Brain pericyte (primary cell): ENCODE measurements around the gene ZEB2.

ENCODE experiments used
- DNase-seq: peaks from one replicate; pipeline ENCODE4 v3.0.0-alpha.2; 2012; ENCODE audit warnings: low read depth, low spot score

ZEB2 gene

GRCh38 chr2:144496092-144496976 is 23.6 kb downstream of the ZEB2 start:
- no peak for DNase-seq

DNA sequence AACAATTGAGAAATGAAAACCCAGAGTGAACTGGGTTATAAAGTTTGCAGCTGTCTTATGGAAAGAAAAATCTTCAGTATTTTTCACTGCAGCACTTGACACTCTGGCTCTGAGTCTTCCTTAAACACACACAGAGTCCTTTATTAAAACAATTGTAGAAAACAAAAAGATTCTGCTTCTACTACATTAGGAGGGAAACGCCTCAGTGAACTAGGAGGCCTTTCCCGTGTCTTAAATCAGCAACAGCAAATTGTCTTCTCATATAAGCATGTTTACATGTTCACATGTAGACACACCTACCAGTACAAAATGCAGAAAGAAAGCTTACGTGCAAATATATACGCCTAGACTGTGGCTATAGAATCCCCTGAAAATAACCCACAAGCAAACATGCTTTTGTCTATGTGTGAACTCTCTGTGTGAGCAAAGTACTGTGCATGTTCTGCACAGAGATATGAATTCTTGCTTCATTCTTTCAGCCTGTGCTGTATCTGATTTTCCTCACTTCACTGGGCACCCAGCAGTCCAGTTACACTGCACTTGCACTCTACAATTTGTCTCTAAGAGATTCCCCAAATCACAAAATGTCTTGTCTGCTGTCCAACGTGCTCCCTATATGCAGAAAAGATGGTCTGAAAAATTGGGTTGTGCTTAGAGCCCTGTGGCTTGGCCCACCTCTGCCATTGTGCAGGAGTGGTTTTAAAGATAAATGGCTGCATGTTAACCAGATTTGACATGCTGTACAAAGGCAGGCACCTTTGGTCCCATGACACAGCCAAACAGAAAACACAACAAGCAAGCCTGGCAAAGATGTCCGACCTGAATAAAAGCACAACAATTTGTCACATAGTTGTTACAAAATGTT is 24.5 kb downstream of the ZEB2 start:
- no peak for DNase-seq

GRCh38 chr2:144493027-144493809 is 26.7 kb downstream of the ZEB2 start:
- no peak for DNase-seq

- no peak for DNase-seq
Measured at GRCh38 chr2:144490857-144491256, 29.1 kb downstream of the ZEB2 start.

GRCh38 chr2:144490017-144490416 is 29.9 kb downstream of the ZEB2 start:
- no peak for DNase-seq

DNA sequence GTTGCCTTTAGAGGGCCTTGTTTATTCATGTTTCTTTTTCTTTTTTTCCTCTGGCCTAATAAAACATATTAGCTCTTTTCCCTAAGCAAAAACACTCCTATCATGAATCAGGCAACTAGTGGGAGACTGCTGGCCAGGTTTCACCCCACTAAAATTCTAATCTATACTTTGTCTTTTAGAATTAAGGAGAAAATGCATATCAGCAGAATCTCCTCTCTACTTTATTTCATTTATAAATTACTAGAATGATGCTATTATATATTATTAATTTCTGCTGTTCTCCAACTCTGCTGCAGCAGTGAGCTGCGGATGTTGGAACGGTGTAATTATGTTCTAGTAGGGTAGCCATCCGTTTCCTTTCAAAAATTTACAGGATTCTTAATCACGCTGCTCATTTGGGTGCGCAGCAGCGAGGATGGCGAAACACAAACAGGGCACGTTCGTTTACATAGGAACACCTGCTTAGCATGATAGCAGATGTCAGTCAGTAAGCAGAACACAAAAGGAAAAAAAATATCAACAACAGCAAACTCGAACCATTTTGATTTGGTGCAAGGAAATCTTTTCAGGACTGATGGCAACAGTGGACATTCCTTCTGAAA is 30.5 kb downstream of the ZEB2 start:
- DNase-seq: no peak

DNA sequence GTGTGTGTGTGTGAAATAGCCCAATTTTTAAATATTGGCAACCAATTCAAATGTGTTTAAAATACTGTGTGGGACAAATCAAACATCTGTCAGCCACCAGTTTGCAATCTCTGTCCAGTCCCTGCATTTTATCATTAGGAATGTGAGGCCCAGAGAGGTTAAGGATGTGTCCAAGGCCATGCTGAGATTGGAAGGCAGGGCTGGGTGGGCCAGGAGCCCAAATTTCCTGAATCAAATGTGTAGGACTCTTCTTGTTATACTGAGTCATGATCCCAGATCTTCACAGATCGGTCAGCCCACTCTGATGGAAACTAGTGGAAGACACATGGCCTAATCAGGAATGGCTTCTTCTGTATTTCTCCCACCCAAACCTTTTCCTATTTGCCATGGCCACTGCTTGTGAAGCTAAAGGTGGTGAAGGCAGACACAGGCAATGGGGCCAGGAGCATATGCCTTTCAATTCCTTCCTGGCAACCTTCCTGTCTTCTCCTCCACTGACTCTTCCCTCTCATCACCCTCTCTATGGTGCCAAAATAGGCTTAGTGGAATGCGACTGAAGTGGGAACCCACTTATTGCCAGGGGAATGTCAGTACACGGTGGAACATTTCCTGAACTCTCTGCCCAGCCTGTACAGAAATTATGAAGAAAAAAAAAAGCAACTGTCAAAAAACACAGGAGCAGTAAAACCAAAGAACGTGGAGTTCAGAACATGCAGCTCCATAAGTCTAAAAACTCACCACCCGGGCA is 35.5 kb downstream of the ZEB2 start:
- DNase-seq: no peak

DNA sequence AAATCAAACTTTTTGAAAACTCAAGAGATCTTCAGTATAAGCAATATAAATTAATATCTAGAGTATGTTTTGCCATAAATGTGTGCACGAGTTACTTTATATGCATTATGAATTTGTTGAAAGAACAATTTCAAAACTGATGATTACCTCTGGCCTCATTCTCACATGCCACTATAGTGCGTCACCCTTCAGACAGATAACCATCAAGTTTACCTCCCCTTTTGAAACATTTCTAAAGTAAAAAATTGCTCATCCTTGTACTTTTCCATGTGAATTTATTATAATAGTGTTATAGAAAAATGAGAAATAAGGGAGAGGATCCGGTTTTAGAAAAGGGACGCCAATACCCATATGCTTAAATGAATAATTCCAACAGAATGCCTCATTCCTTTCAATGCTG is 38.3 kb downstream of the ZEB2 start:
- no peak for DNase-seq

- DNase-seq: no peak
Measured at GRCh38 chr2:144481109-144481508, 38.8 kb downstream of the ZEB2 start.

DNA sequence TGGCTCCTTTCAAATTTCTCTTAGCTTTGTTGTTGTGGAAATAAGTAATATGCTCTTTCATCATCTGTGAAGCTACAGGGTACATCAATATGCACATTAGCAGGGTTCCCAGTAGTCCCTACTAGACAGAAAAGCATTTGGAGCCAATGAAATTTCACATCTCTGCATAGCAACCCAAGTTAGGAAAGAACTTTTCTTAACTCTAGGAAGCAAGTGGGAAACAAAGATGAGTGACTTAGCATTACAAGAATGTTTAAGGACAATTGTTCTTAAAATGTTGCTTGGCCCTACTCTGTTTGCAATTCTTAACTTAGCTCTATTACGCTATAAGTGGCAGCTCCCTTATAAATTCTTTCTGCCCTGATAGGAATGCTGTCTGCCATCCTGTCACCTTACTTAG is 39.6 kb downstream of the ZEB2 start:
- no peak for DNase-seq

DNA sequence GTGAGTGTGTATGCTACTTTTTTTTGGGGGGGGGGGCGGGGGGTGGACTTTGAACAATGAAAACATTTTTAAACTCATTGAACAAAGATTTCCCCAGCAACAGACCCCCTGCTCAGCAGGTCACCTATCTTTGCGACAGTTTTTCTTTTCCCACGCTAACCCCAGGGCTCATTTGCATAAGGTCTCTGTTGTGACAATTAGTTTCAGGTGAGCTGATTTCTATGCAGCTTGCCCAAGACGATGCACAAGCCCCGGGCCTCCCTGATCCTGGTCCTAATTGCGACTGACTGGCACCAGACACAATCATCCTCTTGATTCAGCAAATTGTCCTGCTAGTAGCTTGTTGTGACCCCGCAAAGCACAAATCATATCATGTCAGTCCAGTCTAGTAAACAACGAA is 40.3 kb downstream of the ZEB2 start:
- no peak for DNase-seq

- no peak for DNase-seq
Measured at GRCh38 chr2:144479138-144479537, 40.8 kb downstream of the ZEB2 start.

DNA sequence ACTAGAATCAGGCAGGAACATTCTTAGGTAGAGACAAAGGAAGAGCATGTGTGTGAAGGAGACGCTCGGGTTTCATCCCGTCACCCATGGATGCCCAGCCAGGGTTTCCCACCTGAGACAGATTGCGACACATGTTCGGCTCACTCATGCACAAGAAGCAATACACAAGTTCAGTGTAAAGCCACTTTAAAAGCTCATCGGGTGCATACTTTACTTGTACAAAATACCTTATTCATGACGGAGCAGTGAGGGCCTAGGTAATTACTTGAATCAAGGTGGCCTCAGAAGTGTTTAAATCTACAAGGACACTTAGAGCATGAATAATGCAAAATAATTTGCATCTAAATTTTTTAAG is 42.0 kb downstream of the ZEB2 start:
- DNase-seq: no peak

GRCh38 chr2:144477281-144477956 is 42.5 kb downstream of the ZEB2 start:
- DNase-seq: no peak

- no peak for DNase-seq
Measured at GRCh38 chr2:144476682-144477081, 43.2 kb downstream of the ZEB2 start.

GRCh38 chr2:144475569-144476275 is 44.2 kb downstream of the ZEB2 start:
- DNase-seq: no peak

- no peak for DNase-seq
Measured at GRCh38 chr2:144475044-144475443, 44.9 kb downstream of the ZEB2 start.

GRCh38 chr2:144474017-144474416 is 45.9 kb downstream of the ZEB2 start:
- no peak for DNase-seq

DNA sequence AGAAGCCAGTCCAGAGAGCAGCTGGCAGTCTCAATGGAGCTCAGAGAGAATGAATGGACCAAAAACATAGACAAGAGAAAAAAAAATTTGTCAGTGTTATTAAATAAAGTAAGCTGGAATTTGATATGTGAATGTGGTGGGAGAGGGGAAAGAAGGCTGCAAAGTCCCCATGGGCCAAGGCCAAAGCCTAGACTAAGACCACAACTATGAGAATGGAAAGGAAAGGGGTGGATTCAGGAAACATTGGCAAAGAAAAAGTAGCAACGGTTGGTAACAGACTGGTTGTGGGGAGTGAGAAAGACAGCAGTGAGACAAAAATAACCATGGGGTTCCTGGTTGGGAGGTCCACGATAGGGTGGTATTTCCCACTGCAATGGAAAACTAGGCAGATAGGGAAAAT is 47.0 kb downstream of the ZEB2 start:
- DNase-seq: no peak

- no peak for DNase-seq
Measured at GRCh38 chr2:144472046-144472412, 47.9 kb downstream of the ZEB2 start.
